Measurements from ENCODE around the gene GUSB.

- TF ChIP-seq CTCF (IDR thresholded peaks at IDR 0.05; ENCODE audit: low read depth, low read length, poor library complexity, severe bottlenecking): no peak
- no peak for TF ChIP-seq EZH2phosphoT487 (IDR thresholded peaks at IDR 0.05; ENCODE audit: borderline replicate concordance, low read length)
Measured at GRCh38 chr7:65981965-65982792, at the start of gene GUSB.
